MCF 10A (cell line): ENCODE measurements around the gene LONP1. TPM values are rescaled to one million over a fixed set of nuclear protein-coding genes. Genes with fewer than 3 reads are reported as not detected.

Source experiments
- BruUV-seq: library from RNA; stranded (reverse); fragments of 400-500 nt; replicated peaks from 2 replicates; lab custom pipeline; 2021; lab: Mats Ljungman, UMichigan
- CTCF ChIA-PET: fragments of 300-600 bp; sonication (Branson Sonifier 250); formaldehyde crosslinking; extraction: SDS; loops from one replicate; lab custom pipeline; 2021; ENCODE audit warnings: antibody characterized with exemption, inconsistent platforms; lab: Yijun Ruan, JAX
- POLR2A ChIA-PET: fragments of 300-600, 350-650 bp; sonication (Branson Sonifier 250); formaldehyde crosslinking; extraction: SDS; loops from one replicate; lab custom pipeline; 2020; ENCODE audit warnings: antibody characterized with exemption, inconsistent platforms; lab: Yijun Ruan, JAX
- DNase-seq: peaks from one replicate; pipeline ENCODE4 v3.0.0-alpha.2; 2018; ENCODE audit not compliant: unreplicated experiment
- H3K27ac Mint-ChIP-seq: one replicate; pipeline ENCODE4 v1.8.0; 2022; ENCODE audit warnings: mild to moderate bottlenecking, low read depth, mixed read lengths; ENCODE audit not compliant: unreplicated experiment
- H3K27me3 Mint-ChIP-seq: one replicate; pipeline ENCODE4 v1.8.0; 2022; ENCODE audit warnings: mixed read lengths; ENCODE audit not compliant: insufficient read depth, unreplicated experiment
- H3K36me3 Mint-ChIP-seq: one replicate; pipeline ENCODE4 v1.8.0; 2022; ENCODE audit warnings: mild to moderate bottlenecking, moderate library complexity, mixed read lengths; ENCODE audit not compliant: insufficient read depth, unreplicated experiment
- H3K4me1 Mint-ChIP-seq: one replicate; pipeline ENCODE4 v1.8.0; 2022; ENCODE audit warnings: mixed read lengths; ENCODE audit not compliant: insufficient read depth, unreplicated experiment
- H3K4me3 Mint-ChIP-seq: one replicate; pipeline ENCODE4 v1.8.0; 2022; ENCODE audit warnings: mild to moderate bottlenecking, moderate library complexity, mixed read lengths; ENCODE audit not compliant: unreplicated experiment
- H3K9me3 Mint-ChIP-seq: one replicate; pipeline ENCODE4 v1.8.0; 2022; ENCODE audit warnings: mixed read lengths; ENCODE audit not compliant: unreplicated experiment
- intact Hi-C: fragments of 100-400 bp; cut with micrococcal nuclease; formaldehyde crosslinking; loops from 2 replicates; pipeline ENCODE4 v1.14.1; 2022
- total RNA-seq: library from RNA; stranded (reverse); gene quantifications from 2 replicates; pipeline ENCODE4 v1.2.3, GENCODE V29; 2022
- TF ChIP-seq, protein P1 (sequence below): fragments of 200-600 bp; IDR thresholded peaks from one replicate; pipeline ENCODE4 v1.8.0; 2022; ENCODE audit warnings: antibody characterized with exemption, mild to moderate bottlenecking; ENCODE audit not compliant: unreplicated experiment

The LONP1 gene
- total RNA-seq, 1 experiment from 2014 or later = 219 TPM

DNA sequence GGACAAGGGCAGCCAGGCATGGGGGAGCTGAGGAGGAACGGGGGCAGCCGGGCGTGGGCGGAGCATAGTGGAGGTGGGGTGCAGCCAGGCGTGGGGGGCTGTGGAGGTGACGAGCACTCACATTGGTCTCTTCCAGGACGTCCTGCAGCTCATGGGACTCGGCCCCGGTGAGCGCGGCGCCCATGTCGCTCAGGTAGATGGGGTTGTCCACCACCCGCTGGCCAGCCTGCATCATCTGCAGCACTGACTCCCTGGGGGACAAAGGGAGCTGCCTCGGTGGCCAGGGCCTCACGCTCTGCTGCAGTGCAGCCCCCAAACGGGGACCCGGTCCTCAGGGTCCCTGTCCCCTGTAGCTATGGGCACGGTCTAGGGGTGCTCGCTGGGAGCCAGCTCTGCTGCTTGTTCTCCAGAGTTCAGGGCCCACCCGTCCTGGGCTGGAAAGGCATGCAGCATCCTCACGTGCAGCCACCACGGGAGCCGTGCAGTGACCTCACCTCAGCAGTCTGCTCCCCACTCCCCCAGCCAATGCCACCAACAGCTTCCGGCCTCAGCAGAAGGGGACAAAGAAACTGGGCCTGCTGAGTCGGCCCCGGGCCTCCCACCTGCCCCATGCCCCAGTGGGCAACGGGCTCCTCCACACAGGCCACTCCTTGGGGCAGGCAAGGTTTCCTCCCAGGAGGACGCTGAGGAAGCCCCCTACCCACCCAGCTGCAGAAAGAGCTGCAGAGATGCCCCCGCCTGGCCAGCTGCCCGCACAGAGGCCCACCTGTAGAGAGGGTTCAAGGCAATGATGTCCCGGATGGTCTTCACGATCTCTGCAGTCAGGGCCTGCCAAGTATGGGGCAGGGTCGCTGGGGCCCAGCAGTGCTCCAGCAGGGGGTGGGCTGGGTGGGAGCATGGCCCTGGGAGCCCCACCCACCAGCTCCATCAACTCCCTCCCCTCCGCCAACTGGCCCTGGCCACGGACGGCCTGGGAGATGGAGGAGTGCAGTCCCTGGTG, 12.1 kb downstream of the LONP1 start:
- intact Hi-C loops = no loop called here
- POLR2A ChIA-PET = interaction anchor here (1.0 to 3.3 kb wide), 3 partner anchors 9 to 17 kb away, joined by 3 to 13 read pairs (median 3); no protein-coding TSS in a partner anchor
- TF ChIP-seq, protein P1, sequence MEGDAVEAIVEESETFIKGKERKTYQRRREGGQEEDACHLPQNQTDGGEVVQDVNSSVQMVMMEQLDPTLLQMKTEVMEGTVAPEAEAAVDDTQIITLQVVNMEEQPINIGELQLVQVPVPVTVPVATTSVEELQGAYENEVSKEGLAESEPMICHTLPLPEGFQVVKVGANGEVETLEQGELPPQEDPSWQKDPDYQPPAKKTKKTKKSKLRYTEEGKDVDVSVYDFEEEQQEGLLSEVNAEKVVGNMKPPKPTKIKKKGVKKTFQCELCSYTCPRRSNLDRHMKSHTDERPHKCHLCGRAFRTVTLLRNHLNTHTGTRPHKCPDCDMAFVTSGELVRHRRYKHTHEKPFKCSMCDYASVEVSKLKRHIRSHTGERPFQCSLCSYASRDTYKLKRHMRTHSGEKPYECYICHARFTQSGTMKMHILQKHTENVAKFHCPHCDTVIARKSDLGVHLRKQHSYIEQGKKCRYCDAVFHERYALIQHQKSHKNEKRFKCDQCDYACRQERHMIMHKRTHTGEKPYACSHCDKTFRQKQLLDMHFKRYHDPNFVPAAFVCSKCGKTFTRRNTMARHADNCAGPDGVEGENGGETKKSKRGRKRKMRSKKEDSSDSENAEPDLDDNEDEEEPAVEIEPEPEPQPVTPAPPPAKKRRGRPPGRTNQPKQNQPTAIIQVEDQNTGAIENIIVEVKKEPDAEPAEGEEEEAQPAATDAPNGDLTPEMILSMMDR = no peak
- Mint-ChIP-seq H3K4me1 (peaks cover 6% of the 10 kb centered on the region), H3K36me3 (peaks cover 96% of the 10 kb centered on the region), H3K27ac (no peak overlapping the region), H3K4me3 (no peak overlapping the region), H3K9me3 (no peaks in the 10 kb centered on the region), H3K27me3 (no peaks in the 10 kb centered on the region)
- CTCF ChIA-PET = interaction anchor here (0.6 to 1.3 kb wide), 4 partner anchors 18 to 786 kb away, joined by 3 to 5 read pairs (median 3); partner anchors contain the start of gene RPL36
- no peak for DNase-seq
- BruUV-seq = no TSS peak

DNA sequence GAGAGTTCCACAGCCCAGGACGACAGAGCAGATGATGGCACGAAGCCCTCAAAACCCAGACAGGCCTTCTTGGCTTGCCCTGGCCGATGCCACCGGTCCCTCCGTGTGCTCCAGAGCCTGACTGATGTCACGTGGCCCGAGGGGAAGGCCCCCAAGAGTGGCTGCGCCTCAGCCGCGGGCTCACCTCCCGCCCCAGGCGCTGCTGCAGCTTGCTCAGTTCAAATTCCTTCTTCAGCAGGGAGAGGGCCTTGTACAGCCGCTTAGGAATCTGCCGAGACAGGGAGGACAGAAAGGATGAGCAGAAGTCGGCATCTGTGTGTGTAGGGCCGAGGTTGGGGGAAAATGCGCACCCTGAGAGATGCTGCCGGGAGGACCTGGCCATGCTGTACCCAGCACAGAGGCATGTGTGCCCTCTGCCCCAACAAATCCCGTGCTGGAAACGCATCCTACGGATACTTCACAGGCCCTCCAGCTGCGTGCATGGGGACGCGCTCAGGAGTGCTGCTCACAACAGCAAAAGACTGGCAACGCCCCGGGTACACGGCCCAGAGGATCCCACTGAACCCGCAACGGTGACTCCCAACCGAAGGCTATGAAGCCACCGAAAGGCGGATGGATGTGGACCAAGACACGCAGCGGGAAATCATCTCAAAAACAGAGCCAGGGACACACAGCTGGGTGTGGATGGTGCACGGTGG, 12.9 kb downstream of the LONP1 start:
- Mint-ChIP-seq H3K4me3 (no peak overlapping the region), H3K27me3 (no peaks in the 10 kb centered on the region), H3K27ac (no peak overlapping the region), H3K4me1 (peaks cover 6% of the 10 kb centered on the region), H3K36me3 (peaks cover 96% of the 10 kb centered on the region), H3K9me3 (no peaks in the 10 kb centered on the region)
- CTCF ChIA-PET = interaction anchor here (0.6 to 0.9 kb wide), 2 partner anchors 97 to 776 kb away, joined by 3 read pairs; no protein-coding TSS in a partner anchor
- no peak for DNase-seq
- TF ChIP-seq, protein P1 = no peak
- POLR2A ChIA-PET = interaction anchor here (1.2 to 3.3 kb wide), 2 partner anchors 12 to 16 kb away, joined by 3 to 13 read pairs; no protein-coding TSS in a partner anchor
- intact Hi-C loops = no loop called here
- BruUV-seq = no TSS peak

DNA sequence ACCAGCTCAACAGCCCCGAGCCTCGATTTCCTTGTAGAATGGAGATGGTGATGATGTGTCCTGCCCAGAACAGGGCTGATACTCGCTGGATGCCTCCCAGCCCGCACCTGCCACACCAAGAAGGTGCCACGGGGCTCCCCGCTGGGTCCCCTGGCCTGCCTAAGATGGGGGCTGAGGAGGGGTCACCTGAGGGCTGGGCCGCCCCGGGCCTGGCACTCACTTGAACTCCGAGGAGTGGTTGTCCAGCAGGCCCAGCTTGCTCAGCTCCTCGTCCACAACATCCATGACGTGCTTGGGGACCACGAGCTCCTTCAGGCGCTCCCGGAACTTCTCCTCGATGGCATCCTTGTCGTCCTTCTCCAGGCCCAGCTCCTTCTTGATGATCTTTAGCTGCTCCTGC, 14.4 kb downstream of the LONP1 start:
- Mint-ChIP-seq H3K36me3 (peaks cover 90% of the 10 kb centered on the region), H3K4me1 (peaks cover 6% of the 10 kb centered on the region), H3K27ac (no peak overlapping the region), H3K4me3 (no peak overlapping the region), H3K27me3 (no peaks in the 10 kb centered on the region), H3K9me3 (no peaks in the 10 kb centered on the region)
- no peak for DNase-seq
- TF ChIP-seq, protein P1 = no peak
- intact Hi-C loops = no loop called here
- ChIA-PET POLR2A (interaction anchor here (0.8 to 1.2 kb wide), 2 partner anchors 13 to 15 kb away, joined by 3 read pairs; no protein-coding TSS in a partner anchor), CTCF (interaction anchor here (0.6 kb wide), 1 partner anchor 14 kb away, joined by 4 read pairs; the partner anchor contains the start of gene LONP1)
- BruUV-seq = no TSS peak
